Measurements from ENCODE around the gene PRG2. TPM values are rescaled to one million over a fixed set of nuclear protein-coding genes. Genes with fewer than 3 reads are reported as not detected.

Gene PRG2
- total RNA-seq, 4 donors from 2014 or later = not detected

GRCh38 chr11:57380975-57381374, 9.5 kb downstream of the PRG2 start, which contains the start of gene PRG3:
Gene PRG3 (minus strand): TSS chr11:57381150. CDS start chr11:57380708, 442 bp downstream.
- Histone ChIP-seq H3K36me3 (no peaks in the 10 kb centered on the region), H3K27ac (no peak within 1 kb of the TSS), H3K4me3 (no peak within 1 kb of the TSS), H3K4me1 (no peaks in the 10 kb centered on the region), H3K9me3 (no peaks in the 10 kb centered on the region), H3K27me3 (peaks cover 0 to 26% (median 0%) of the 10 kb centered on the region in 4 donors)
- no peak for DNase-seq
- intact Hi-C loops (cut with DNase I) = no loop called here
- WGBS, 2 donors = 92 to 100% methylated on average over 1 to 2 of the region's 2 CpGs
- TF ChIP-seq CTCF (IDR thresholded peaks at IDR 0.05) (no peak), POLR2A (IDR thresholded peaks at IDR 0.05) (no peak)

DNA sequence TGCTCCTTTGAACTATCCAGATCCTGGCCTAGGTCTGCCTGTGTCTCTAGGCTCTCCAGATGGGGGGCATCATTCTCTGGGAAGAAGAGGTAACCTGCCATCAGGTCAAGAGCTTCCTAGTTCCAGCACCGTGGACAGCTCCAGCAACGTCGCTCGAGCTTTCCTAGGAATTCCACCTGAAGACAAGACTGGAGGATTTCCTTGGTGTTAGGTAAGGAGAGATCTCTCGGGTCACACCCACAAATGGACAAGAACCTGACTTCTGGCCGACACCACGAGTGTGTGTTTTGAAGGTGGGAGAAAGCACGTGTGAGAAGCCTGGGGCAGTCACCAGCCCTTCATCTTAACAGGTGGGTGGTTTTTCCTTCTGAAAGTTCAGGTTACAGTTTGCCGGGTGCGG, 10.7 kb downstream of the PRG2 start:
- Histone ChIP-seq H3K9me3 (no peaks in the 10 kb centered on the region), H3K27me3 (peaks cover 0 to 26% (median 0%) of the 10 kb centered on the region in 4 donors), H3K36me3 (no peaks in the 10 kb centered on the region), H3K4me1 (no peaks in the 10 kb centered on the region), H3K4me3 (no peak overlapping the region), H3K27ac (no peak overlapping the region)
- no peak for DNase-seq
- intact Hi-C loops (cut with DNase I) = no loop called here
- no peak for TF ChIP-seq POLR2A (IDR thresholded peaks at IDR 0.05)
- no peak for TF ChIP-seq CTCF (IDR thresholded peaks at IDR 0.05)
- 41 to 44% methylated on average over 6 to 7 of the region's 10 CpGs for WGBS, 2 donors

DNA sequence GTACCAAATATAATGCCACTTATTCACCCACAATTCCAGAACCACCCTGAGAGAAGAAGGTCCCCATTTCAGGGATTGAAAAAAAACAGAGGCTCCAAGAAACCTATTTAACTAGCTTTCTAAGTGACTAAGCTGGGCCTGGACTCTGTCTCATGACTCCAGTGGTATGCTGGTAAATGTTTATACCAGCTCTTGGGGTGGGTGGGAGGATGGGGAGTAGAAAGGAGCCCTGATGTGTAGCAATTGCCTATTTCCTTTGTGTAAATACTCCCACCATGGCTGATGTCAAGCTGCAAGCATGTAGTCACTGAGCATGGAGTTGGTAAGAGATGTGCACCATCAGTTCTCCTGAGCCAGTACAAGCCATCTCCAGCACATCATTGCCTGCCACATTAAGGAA, 12.3 kb downstream of the PRG2 start:
- Histone ChIP-seq H3K4me3 (no peak overlapping the region), H3K27ac (no peak overlapping the region), H3K9me3 (no peaks in the 10 kb centered on the region), H3K36me3 (no peaks in the 10 kb centered on the region), H3K4me1 (no peaks in the 10 kb centered on the region), H3K27me3 (peaks cover 0 to 26% (median 0%) of the 10 kb centered on the region in 4 donors)
- TF ChIP-seq POLR2A (IDR thresholded peaks at IDR 0.05) (no peak), CTCF (IDR thresholded peaks at IDR 0.05) (no peak)
- DNase-seq = no peak
- intact Hi-C loops (cut with DNase I) = no loop called here

GRCh38 chr11:57377107-57377506, 13.3 kb downstream of the PRG2 start:
- H3K9me3 ChIP-seq = no peaks in the 10 kb centered on the region
- H3K36me3 ChIP-seq = no peaks in the 10 kb centered on the region
- intact Hi-C loops (cut with DNase I) = no loop called here
- H3K27me3 ChIP-seq = peaks cover 0 to 26% (median 0%) of the 10 kb centered on the region in 4 donors
- DNase-seq = no peak
- H3K27ac ChIP-seq = no peak overlapping the region
- TF ChIP-seq CTCF (IDR thresholded peaks at IDR 0.05) = no peak
- TF ChIP-seq POLR2A (IDR thresholded peaks at IDR 0.05) = no peak
- no peaks in the 10 kb centered on the region for H3K4me1 ChIP-seq
- H3K4me3 ChIP-seq = no peak overlapping the region
- 51 to 59% methylated on average over 5 of the region's 5 CpGs for WGBS, 2 donors

DNA sequence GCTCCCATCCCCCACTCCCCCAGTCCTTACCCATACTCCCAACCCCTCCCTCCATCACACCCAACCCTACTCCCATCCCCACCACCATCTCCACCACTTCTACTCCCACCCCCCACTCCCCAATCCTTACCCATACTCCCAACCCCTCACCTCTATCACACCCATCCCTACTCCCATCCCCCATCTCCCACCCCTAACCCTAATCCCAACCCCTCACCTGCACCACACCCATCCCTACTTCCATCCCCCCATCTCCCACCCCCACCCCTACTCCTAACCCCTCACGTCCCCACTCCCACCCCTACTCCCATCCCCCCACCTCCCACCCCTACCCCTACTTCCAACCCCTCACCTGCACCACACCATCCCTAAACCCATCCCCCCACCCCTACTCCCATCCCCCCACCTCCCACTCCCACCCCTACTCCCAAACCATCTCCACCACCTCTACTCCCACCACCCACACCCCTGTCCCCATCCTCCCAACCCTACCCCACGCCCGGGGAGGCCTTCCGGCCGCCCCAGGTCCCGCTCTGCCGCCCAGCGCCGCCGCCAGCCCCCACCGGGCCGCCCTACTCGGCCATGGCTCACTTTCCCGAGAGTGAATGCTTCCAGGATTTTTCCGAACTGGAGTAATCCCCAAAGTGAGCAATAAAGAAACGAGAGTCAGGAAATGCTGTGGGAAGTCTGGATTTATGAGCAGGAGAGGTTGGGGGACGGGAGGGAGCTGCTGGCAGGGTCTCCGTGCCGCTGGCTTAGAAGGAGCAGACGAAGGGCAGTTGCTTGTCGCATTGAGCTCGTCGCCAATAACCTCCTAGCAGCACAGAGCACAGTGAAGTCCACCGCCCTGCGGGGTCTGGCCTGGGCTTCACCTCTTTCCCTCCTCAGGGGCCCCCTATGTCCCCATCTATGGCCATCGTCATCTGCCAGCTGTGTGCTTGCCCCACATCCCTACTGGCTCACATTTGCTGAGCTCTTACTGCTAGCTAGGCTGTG, 14.1 kb downstream of the PRG2 start:
- no peaks in the 10 kb centered on the region for H3K9me3 ChIP-seq
- TF ChIP-seq CTCF (IDR thresholded peaks at IDR 0.05) = no peak
- TF ChIP-seq POLR2A (IDR thresholded peaks at IDR 0.05) = no peak
- peaks cover 0 to 26% (median 0%) of the 10 kb centered on the region in 4 donors for H3K27me3 ChIP-seq
- no peak for DNase-seq
- no peaks in the 10 kb centered on the region for H3K36me3 ChIP-seq
- no peak overlapping the region for H3K27ac ChIP-seq
- H3K4me3 ChIP-seq = no peak overlapping the region
- WGBS, 2 donors = 61 to 67% methylated on average over 11 of the region's 26 CpGs
- intact Hi-C loops (cut with DNase I) = no loop called here
- no peaks in the 10 kb centered on the region for H3K4me1 ChIP-seq
